HL-60 (cell line): ENCODE results near the gene TENM3.

Source experiments
- DNase-seq, 2 experiments: peaks; one replicate each; pipeline ENCODE4 v3.0.0-alpha.2; 2010 to 2020; ENCODE audit warnings: low read depth in 1 of 2, low spot score in 1 of 2
- H3K27ac ChIP-seq: fragments of 250-450 bp; sonication (Bioruptor Pico); replicated peaks from 2 replicates; pipeline ENCODE4 v1.5.1; 2020; ENCODE audit warnings: mild to moderate bottlenecking, moderate library complexity
- H3K27me3 ChIP-seq: fragments of 250-450 bp; sonication (Bioruptor Pico); 2 replicates; pipeline ENCODE4 v1.5.1; 2021; ENCODE audit warnings: mild to moderate bottlenecking, moderate library complexity; ENCODE audit not compliant: insufficient read depth, poor library complexity, severe bottlenecking
- H3K4me3 ChIP-seq: replicated peaks from 2 replicates; pipeline ENCODE4 v1.5.1; 2011; ENCODE audit warnings: mild to moderate bottlenecking, control low read depth, low read length; ENCODE audit not compliant: insufficient read depth
- GABPA ChIP-seq: IDR thresholded peaks from 2 replicates; pipeline ENCODE4 v1.6.1; 2012; ENCODE audit warnings: low read depth
- POLR2AphosphoS5 ChIP-seq: IDR thresholded peaks from 2 replicates; pipeline ENCODE4 v1.6.1; 2012; ENCODE audit warnings: low read depth
- SPI1 ChIP-seq: IDR thresholded peaks from 2 replicates; pipeline ENCODE4 v1.6.1; 2012; ENCODE audit warnings: low read depth, mild to moderate bottlenecking, borderline replicate concordance
- TF ChIP-seq, protein P1 (sequence below): IDR thresholded peaks from one replicate; pipeline ENCODE4 v1.5.1; 2011; ENCODE audit warnings: low read length, control low read depth, inconsistent platforms; ENCODE audit not compliant: insufficient read depth
- TF ChIP-seq, protein P2 (sequence below): IDR thresholded peaks from 2 replicates; pipeline ENCODE4 v1.6.1; 2012; ENCODE audit warnings: low read depth; ENCODE audit not compliant: insufficient replicate concordance

Gene TENM3

DNA sequence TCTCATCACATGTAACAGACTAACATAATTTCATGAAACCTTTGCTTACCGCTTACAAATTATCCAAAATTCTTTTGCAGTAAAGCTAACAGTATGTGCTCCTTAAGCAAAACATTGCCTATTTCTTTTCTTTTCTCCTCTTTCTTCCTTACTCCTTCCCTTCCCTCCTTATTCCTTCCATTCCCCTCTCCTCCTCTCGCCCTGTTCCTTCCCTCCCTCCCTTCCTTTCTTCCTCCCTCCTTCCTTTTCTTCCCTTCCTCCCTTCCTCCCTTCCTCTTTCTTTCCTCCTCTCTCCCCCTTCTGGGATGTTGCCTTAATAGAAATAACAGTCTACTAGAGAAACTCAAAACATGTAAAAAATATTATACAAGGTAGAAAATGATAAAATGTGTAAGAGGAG, 246.4 kb downstream of the TENM3 start:
- Histone ChIP-seq H3K27me3 (no peaks in the 10 kb centered on the region), H3K4me3 (no peak overlapping the region), H3K27ac (no peak overlapping the region)
- TF ChIP-seq, protein P1, sequence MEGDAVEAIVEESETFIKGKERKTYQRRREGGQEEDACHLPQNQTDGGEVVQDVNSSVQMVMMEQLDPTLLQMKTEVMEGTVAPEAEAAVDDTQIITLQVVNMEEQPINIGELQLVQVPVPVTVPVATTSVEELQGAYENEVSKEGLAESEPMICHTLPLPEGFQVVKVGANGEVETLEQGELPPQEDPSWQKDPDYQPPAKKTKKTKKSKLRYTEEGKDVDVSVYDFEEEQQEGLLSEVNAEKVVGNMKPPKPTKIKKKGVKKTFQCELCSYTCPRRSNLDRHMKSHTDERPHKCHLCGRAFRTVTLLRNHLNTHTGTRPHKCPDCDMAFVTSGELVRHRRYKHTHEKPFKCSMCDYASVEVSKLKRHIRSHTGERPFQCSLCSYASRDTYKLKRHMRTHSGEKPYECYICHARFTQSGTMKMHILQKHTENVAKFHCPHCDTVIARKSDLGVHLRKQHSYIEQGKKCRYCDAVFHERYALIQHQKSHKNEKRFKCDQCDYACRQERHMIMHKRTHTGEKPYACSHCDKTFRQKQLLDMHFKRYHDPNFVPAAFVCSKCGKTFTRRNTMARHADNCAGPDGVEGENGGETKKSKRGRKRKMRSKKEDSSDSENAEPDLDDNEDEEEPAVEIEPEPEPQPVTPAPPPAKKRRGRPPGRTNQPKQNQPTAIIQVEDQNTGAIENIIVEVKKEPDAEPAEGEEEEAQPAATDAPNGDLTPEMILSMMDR: no peak
- TF ChIP-seq GABPA (no peak), SPI1 (no peak), POLR2AphosphoS5 (no peak)
- TF ChIP-seq, protein P2, sequence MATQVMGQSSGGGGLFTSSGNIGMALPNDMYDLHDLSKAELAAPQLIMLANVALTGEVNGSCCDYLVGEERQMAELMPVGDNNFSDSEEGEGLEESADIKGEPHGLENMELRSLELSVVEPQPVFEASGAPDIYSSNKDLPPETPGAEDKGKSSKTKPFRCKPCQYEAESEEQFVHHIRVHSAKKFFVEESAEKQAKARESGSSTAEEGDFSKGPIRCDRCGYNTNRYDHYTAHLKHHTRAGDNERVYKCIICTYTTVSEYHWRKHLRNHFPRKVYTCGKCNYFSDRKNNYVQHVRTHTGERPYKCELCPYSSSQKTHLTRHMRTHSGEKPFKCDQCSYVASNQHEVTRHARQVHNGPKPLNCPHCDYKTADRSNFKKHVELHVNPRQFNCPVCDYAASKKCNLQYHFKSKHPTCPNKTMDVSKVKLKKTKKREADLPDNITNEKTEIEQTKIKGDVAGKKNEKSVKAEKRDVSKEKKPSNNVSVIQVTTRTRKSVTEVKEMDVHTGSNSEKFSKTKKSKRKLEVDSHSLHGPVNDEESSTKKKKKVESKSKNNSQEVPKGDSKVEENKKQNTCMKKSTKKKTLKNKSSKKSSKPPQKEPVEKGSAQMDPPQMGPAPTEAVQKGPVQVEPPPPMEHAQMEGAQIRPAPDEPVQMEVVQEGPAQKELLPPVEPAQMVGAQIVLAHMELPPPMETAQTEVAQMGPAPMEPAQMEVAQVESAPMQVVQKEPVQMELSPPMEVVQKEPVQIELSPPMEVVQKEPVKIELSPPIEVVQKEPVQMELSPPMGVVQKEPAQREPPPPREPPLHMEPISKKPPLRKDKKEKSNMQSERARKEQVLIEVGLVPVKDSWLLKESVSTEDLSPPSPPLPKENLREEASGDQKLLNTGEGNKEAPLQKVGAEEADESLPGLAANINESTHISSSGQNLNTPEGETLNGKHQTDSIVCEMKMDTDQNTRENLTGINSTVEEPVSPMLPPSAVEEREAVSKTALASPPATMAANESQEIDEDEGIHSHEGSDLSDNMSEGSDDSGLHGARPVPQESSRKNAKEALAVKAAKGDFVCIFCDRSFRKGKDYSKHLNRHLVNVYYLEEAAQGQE: no peak
- DNase-seq: no peak

GRCh38 chr4:182491719-182492118, 248.5 kb downstream of the TENM3 start:
- TF ChIP-seq, protein P1: no peak
- TF ChIP-seq POLR2AphosphoS5: no peak
- no peak for TF ChIP-seq GABPA
- TF ChIP-seq, protein P2: no peak
- TF ChIP-seq SPI1: no peak
- no peak for DNase-seq
- Histone ChIP-seq H3K27ac (no peak overlapping the region), H3K27me3 (no peaks in the 10 kb centered on the region), H3K4me3 (no peak overlapping the region)

DNA sequence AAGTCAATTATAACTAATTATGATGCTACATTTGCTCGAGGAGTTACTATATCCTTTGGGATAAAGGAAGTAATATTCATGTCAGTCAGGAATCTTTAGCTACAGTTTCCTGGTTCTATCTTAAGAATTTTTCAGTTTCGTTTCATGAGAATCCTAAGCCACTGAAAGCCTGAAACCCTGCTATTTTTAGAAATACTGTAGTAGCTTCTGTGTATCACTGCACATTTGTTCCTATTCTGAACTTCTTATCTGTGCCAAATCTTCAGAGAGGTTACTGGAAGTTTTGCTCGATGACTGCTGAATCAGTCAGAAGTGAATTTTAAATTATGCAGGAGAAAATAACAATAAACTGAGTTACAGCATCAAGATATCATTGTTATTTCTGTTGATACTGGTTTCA, 249.2 kb downstream of the TENM3 start:
- no peaks in the 10 kb centered on the region for H3K27me3 ChIP-seq
- H3K27ac ChIP-seq: no peak overlapping the region
- H3K4me3 ChIP-seq: no peak overlapping the region
- TF ChIP-seq, protein P2: no peak
- TF ChIP-seq, protein P1: no peak
- no peak for TF ChIP-seq GABPA
- no peak for TF ChIP-seq POLR2AphosphoS5
- no peak for TF ChIP-seq SPI1
- no peak for DNase-seq
